ENCODE results near the gene TSPO. TPM values are rescaled to one million over a fixed set of nuclear protein-coding genes. Genes with fewer than 3 reads are reported as not detected.

Gene TSPO
- polyA plus RNA-seq, 1 of the 3 experiments (the other 2 are of a cell fraction): 156 TPM

DNA sequence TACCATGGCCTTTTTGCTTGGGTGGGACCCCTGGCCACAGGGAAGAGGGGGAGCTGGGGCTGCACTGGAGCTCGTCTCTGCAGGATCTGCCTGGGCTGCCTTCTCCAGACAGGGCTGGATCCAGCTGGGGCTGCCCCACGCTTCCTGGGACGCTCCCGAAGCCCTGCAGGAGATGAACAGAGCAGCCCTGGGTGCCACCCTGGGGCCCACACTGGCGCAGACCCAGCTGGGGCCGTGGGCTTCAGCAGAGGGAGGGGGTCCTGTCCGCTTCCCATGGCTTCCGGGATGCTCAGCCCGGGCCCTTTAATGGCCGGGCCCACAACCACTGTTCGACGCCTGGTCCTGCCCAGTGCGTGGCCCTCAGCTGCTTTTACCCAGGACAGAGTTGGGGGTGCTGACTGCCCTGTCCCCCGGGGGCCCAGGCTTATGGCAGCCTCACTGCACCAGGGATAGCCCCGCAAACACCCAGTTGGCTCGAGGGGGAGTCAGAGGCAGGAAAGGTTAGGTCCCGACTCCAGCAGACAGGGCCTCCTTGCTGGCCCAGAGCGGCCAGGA is 12.0 kb downstream of the TSPO start:
- no peak overlapping the region for H3K4me2 ChIP-seq
- no CpG with 5 or more reads among the region's 18 CpGs for WGBS (ENCODE audit: low lambda C conversion rate)
- no peaks in the 10 kb centered on the region for H3K27me3 ChIP-seq (ENCODE audit: insufficient read depth)
- H3K79me2 ChIP-seq (ENCODE audit: insufficient read depth): peaks cover 5% of the 10 kb centered on the region; the same call in 1 of the 2 replicates
- TF ChIP-seq, protein P1, sequence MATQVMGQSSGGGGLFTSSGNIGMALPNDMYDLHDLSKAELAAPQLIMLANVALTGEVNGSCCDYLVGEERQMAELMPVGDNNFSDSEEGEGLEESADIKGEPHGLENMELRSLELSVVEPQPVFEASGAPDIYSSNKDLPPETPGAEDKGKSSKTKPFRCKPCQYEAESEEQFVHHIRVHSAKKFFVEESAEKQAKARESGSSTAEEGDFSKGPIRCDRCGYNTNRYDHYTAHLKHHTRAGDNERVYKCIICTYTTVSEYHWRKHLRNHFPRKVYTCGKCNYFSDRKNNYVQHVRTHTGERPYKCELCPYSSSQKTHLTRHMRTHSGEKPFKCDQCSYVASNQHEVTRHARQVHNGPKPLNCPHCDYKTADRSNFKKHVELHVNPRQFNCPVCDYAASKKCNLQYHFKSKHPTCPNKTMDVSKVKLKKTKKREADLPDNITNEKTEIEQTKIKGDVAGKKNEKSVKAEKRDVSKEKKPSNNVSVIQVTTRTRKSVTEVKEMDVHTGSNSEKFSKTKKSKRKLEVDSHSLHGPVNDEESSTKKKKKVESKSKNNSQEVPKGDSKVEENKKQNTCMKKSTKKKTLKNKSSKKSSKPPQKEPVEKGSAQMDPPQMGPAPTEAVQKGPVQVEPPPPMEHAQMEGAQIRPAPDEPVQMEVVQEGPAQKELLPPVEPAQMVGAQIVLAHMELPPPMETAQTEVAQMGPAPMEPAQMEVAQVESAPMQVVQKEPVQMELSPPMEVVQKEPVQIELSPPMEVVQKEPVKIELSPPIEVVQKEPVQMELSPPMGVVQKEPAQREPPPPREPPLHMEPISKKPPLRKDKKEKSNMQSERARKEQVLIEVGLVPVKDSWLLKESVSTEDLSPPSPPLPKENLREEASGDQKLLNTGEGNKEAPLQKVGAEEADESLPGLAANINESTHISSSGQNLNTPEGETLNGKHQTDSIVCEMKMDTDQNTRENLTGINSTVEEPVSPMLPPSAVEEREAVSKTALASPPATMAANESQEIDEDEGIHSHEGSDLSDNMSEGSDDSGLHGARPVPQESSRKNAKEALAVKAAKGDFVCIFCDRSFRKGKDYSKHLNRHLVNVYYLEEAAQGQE (IDR thresholded peaks at IDR 0.05; ENCODE audit: low read depth, low read length): no peak
- no peak for TF ChIP-seq RCOR1 (IDR thresholded peaks at IDR 0.05; ENCODE audit: low read length)
- TF ChIP-seq CHD2 (IDR thresholded peaks at IDR 0.05; ENCODE audit: low read length, partially characterized antibody): no peak
- TF ChIP-seq, protein P2, sequence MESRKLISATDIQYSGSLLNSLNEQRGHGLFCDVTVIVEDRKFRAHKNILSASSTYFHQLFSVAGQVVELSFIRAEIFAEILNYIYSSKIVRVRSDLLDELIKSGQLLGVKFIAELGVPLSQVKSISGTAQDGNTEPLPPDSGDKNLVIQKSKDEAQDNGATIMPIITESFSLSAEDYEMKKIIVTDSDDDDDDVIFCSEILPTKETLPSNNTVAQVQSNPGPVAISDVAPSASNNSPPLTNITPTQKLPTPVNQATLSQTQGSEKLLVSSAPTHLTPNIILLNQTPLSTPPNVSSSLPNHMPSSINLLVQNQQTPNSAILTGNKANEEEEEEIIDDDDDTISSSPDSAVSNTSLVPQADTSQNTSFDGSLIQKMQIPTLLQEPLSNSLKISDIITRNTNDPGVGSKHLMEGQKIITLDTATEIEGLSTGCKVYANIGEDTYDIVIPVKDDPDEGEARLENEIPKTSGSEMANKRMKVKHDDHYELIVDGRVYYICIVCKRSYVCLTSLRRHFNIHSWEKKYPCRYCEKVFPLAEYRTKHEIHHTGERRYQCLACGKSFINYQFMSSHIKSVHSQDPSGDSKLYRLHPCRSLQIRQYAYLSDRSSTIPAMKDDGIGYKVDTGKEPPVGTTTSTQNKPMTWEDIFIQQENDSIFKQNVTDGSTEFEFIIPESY (IDR thresholded peaks at IDR 0.05; ENCODE audit: borderline replicate concordance, low read depth): no peak
- no peak for TF ChIP-seq MXI1 (IDR thresholded peaks at IDR 0.05; ENCODE audit: low read depth, low read length)
- no peak for TF ChIP-seq ELF1 (IDR thresholded peaks at IDR 0.05)
- no peak for TF ChIP-seq FOSL2 (IDR thresholded peaks at IDR 0.05; ENCODE audit: borderline replicate concordance, low read depth)
- TF ChIP-seq, protein P3, sequence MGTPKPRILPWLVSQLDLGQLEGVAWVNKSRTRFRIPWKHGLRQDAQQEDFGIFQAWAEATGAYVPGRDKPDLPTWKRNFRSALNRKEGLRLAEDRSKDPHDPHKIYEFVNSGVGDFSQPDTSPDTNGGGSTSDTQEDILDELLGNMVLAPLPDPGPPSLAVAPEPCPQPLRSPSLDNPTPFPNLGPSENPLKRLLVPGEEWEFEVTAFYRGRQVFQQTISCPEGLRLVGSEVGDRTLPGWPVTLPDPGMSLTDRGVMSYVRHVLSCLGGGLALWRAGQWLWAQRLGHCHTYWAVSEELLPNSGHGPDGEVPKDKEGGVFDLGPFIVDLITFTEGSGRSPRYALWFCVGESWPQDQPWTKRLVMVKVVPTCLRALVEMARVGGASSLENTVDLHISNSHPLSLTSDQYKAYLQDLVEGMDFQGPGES (IDR thresholded peaks at IDR 0.05; ENCODE audit: low read depth, low read length): no peak
- TF ChIP-seq TCF12 (IDR thresholded peaks at IDR 0.05): no peak
- TF ChIP-seq YY1 (IDR thresholded peaks at IDR 0.05; ENCODE audit: low read depth): no peak
- TF ChIP-seq GABPA (IDR thresholded peaks at IDR 0.05; ENCODE audit: low read depth): no peak
- TF ChIP-seq SMC3 (IDR thresholded peaks at IDR 0.05; ENCODE audit: low read depth, low read length): no peak
- no peak for TF ChIP-seq EP300 (IDR thresholded peaks at IDR 0.05; ENCODE audit: borderline replicate concordance in 1 of 2, low read depth in 1 of 2, low read length in 1 of 2)
- no peak for TF ChIP-seq RFX5 (IDR thresholded peaks at IDR 0.05; ENCODE audit: low read length)
- no peak for TF ChIP-seq FOXM1 (IDR thresholded peaks at IDR 0.05; ENCODE audit: low read depth)
- TF ChIP-seq POLR2AphosphoS5 (IDR thresholded peaks at IDR 0.05; ENCODE audit: low read depth, low read length): no peak
- TF ChIP-seq TEAD4 (IDR thresholded peaks at IDR 0.05; ENCODE audit: borderline replicate concordance, insufficient read depth): no peak
- no peak overlapping the region for H3K27ac ChIP-seq (ENCODE audit: low read depth in 2 of 2, low read length in 1 of 2)
- no peak for DNase-seq
- no peak overlapping the region for H3K9ac ChIP-seq
- H3K36me3 ChIP-seq (replicated peaks in 1 of 2; ENCODE audit: control insufficient read depth in 1 of 2, insufficient read depth in 2 of 2, low read length in 1 of 2): no peaks in the 10 kb centered on the region
- H3K9me2 ChIP-seq: no peaks in the 10 kb centered on the region
- ChIA-PET POLR2A (no interaction called here), CTCF (no interaction called here)
- H3K9me3 ChIP-seq: no peaks in the 10 kb centered on the region
- H2AFZ ChIP-seq (ENCODE audit: low read depth): no peak overlapping the region
- H3K4me3 ChIP-seq (ENCODE audit: low read depth in 2 of 2, low read length in 1 of 2): no peak overlapping the region
- no peaks in the 10 kb centered on the region for H3F3A ChIP-seq (replicated peaks; ENCODE audit: insufficient read depth)
- H4K20me1 ChIP-seq (ENCODE audit: insufficient read depth): no peaks in the 10 kb centered on the region
- H3K4me1 ChIP-seq (ENCODE audit: control insufficient read depth in 1 of 2, insufficient read depth in 2 of 2, low read depth in 1 of 2, low read length in 1 of 2): no peaks in the 10 kb centered on the region; a peak in 1 of 4 replicates

All from SK-N-SH (cell line).